HG03439 (cell line): ENCODE data around the gene SERBP1.
"Not testable (repeated sequence)": the region's sequence is repeated elsewhere in the genome, so short reads cannot be mapped to it uniquely, and the experiment has no call there.

Source experiments
- ATAC-seq: cut with Tn5 transposase; IDR thresholded peaks from one replicate; pipeline ENCODE4 v1.9.1; 2021; ENCODE audit warnings: mild to moderate bottlenecking, moderate library complexity; ENCODE audit not compliant: unreplicated experiment

Gene SERBP1

DNA sequence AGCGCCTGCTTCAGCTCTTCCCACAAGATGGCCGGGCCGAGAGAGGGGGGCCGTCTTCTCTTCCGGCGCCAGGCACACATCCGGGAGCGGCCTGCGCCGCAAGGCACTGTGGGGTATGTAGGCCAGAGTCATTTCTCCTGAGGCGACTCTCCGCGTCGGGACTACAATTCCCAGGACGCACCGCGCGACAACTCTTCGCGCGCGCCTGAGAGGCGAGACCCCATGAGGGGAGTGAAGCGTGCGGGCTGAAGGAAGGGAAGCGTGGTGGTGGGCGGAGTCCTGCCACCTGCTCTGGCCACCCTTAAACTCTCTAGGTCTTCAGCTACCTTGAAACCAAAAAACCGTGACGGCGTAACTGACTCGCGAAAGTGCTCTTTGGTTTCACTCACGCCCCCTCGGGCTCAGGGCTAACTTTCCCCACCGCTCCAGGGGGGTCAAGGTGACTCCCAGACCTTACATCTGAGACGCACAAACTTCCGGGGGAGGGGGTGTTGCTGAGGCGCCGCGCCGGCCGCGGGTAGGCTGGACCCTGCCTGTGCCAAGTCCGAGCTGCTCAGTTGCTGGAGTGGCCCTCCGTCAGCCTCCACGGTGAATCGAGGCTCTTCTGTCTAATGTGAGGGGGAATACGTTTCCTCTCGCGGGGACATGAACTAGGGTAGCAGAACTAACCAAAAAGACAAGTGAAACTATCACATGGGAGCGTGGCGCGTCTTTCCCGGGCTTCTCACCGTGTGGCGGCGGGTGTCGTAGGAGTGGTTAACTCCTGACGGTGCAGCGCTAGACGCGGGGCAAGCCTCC lies at the start of gene SERBP1:
TSS of gene SERBP1 (minus strand) at position 45 of the 798 bp plus-strand sequence. CDS start 102 bp downstream, outside the sequence.
- ATAC-seq, result peak; percentile 92

DNA sequence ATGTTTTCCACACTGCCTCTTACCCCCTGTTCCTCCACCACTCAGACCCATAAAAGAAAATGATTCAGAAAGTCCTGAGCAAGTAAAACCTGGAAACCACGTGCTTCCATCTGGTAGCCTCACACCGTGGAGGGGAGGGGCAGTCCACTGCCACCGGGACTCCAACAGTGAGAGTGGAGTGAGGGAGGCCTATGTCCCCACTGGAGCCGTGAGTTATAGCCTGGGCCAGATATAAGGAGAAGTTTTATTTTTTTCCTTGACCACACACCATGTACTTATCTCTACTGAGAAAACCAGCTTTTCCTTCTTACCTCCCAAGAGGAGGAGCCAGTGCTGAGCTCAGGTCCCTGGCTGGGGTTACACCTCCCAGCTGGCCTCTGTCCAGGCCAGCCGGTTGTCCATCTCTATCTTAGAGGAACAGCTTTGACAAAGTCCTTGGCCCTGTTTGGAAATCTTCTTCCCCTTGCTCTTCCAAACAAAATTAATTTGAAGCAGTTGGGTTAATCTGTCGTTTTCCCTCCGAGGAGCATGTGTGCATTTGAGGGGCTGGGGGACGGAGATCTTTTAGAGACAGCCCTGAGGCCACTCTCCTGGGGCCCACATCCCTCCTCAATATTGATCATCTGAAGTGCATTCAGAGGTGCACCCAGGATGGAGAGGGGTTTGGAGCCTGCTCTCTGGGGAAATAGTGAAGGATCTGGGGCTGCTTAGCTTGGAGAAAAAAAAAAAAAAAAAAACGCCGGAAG lies 49.1 kb upstream of the SERBP1 start:
- ATAC-seq, result no peak

DNA sequence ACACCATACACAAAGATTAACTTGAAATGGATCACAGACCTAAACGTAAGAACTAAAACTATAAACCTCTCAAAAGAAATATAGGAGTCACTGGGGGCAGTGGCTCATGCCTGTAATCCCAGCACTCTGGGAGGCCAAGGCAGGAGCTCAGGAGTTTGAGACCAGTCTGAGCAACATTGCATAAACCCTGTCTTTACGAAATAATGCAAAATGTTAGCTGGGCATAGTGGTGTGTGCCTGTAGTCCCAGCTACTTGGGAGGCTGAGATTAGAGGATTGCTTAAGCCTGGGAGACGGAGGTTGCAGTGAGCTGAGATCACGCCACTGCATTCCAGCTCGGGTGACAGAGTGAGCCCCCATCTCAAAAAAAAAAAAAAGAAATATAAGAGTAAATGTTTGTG lies 46.7 kb upstream of the SERBP1 start:
- ATAC-seq, result no peak

DNA sequence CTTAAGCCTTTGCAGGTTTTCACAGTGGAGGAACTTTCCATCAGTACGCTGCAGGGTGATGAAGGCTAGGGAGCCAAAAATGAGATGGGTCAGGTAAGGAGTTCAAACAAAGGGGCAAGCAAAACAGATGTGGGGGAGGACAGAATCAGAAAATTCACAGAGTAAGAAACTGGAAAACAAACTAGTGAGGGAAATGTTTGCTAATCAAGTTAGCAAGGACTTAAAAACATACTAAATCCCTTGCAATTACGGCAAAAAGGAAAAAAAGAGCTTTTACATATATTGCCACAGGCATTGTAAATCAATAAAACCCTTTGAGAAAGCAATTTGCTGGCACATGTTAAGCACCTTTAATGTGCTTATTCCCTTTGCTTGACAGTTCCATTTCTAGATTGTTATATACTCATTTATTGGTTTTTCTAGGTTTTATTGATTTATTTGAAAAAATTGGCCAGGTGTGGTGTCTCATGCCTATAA lies 45.8 kb upstream of the SERBP1 start:
- ATAC-seq, result no peak

DNA sequence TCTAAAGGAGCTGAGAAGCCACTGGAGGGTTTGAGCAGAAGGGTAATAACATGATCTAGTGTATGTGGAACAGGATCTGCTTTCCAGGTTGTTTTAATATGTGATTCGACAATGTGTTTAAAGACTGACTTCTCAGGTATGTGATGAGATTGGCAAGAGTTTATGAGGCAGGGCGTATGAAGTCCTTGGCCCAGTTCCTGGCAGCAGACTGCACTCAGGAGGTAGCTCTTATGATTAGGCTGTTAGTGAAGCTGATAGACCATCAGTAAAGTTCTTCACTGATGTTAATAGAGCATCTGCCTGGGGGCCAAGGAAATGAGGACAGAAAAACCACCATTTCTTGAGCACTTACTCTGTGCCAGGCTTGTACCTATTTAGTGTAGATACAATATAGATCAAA lies 41.9 kb upstream of the SERBP1 start:
- no peak for ATAC-seq

DNA sequence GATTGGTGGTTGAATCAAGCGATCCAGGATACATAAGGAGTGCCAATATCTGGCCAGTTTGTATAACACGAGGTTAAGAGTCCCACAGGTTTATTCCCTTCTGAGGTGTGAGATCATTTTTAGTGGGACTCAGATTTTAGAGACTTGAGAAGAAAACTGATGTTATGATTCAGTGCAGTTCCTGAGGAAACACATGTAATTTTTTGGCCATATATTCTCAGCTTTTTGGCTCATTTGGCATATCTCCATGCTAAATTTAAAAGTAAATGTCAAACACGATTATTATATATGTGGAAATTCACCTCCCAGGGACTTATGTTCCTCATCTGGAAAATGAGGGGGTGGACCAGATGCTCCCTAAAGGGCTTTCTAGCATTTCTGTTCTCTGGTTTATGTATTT lies 39.2 kb upstream of the SERBP1 start:
- ATAC-seq, result no peak

DNA sequence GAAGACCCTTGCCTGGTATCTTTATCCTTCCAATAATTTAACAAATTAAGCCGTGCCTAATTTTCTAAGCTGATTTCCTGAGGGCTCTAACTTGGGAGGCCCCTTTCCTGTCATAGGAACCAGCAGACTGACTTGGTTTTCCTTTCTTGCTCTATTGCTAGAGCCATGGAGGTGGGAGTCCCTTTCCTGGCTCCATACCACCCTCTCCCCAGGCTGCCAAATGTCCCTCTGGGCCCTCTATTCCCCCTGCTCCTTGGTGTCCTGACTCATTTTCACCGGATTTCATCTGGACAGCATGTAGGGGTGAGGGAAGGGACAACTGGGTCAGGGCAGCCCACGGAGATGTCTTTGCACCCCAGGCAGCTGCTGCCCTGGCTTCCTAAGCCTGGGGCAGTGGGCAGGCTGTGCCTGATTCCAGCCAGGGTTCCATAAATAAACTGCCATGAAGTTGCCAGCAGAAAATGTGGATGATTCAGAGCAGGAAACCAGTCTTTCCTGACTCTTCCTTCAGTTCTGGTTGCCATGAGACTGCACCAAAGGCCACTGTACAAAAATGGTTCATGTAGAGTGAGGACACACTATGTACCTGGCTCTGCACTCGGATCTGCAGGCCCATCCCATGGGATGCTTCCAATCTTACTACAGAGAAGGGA lies 38.0 kb upstream of the SERBP1 start:
- no peak for ATAC-seq

DNA sequence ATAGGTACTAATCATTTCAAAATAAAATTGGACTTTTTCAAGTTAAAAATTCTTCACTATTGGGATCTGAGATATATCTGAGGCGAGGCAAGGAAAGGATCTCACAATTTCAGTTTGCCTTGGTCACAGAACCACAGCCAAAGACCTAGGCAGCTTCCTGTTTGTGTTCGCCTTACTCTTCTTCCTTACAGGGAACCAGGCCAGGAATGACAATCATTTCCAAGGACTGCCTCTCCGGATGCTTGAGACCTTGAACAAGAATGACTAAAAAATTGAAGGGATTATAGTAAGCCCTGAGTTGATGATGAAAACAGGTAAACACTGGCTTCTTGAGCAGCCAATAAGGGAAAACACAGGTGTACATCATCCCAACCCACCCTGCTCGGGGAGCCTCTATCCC lies 35.2 kb upstream of the SERBP1 start:
- no peak for ATAC-seq

DNA sequence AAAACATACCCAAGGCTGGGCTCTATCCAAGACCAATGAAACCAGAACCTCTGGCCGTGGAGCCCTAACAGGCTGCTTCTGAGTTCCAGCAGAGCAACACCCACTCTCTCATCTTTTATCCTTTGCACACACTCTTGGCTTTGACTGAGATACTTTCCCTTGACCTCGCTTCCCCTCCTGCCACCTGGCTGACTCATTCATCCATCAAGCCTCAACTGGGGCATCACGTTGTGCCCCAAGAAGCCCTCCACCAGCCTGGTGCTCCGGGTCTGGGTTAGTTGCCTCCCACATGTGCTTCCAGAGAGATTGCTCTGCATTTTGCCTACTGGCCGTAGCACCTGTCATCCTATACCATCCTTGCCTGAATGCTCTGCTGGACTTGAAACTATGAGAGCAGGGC lies 34.5 kb upstream of the SERBP1 start:
- ATAC-seq, result no peak

DNA sequence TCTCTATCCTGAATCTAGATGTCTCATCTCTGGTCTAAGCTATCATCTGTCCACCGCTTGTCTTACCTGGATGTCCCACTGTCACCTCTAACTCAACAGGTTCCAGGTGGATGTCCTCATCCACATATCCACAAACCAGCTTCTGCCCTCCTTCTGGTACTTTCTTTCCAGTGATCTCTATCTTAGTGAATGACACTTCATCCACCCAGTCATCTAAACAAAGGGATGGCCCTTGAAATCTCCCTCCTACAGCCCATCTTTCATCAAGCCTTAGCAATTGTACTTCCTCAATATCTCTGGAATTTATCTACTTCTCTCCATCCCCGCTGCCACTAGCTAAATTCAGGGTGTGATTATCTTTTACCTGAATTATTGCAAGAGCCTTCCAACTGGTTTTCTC lies 33.9 kb upstream of the SERBP1 start:
- no peak for ATAC-seq

DNA sequence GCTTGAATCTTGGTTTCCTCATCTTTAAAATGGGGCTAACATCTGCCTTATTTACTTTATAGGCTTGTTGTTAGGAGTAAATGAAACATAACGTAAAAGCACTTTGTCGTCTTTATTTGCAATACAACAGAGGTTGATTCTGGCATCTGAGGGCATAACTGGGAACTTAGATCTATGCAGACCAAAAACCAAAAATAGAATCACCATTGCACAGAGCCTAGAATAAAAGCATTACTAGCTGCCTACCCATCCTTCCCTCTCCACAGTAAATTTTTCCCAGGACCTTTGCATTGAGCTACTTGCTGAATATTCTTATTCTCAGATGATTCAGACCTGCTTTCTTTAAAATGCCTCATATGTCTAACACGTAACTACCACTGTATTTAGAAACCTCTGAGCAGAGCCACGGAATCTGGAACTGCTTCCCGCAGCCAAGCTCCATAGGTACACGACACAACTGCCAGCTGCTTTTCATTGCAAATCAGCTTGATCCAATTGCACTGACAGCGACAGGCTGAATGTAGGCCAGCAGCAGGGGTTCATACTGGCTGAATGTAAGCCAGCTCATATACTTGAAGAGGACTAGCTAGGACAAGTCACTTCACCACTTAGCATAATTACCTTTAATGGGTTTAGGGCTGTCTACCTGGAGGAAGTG lies 33.2 kb upstream of the SERBP1 start:
- no peak for ATAC-seq

DNA sequence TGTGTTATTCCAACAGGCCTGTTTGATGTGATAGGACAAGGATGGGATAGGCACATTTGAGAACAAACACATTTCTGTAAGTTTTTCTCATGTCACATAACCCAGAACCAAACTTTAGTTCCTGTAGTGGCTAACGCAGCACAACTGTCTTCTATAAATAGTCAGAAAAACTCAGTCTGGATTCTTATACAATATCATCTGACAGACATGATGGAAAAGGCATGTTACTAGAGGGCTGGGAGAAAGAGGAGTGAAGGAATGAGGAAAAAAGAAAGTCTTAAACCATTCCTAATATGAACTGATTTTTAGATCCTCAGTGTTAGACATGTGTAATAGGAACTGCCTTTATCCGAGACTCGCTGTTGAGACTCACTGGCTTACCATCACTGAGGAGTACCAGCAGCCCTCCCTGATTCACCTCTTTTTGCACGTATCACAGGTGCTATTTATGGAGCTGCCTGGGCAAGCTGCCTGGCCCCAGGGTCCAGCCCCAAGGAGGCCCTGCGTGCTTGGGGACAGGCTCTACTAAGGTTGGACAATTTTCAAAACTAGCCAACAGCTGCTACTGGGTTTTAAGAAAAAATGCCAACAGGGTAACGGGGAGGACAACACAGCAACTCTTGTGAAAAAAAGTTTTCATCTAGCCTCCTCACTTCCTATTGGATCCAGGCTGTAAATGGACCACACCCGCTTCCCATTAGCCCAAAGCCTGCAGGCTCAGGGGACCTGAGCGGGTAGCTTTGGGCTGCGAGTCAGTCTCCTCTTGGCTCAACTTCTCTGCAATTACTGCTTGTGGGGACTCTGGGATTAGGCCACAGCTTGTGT lies 30.7 kb upstream of the SERBP1 start:
- no peak for ATAC-seq

DNA sequence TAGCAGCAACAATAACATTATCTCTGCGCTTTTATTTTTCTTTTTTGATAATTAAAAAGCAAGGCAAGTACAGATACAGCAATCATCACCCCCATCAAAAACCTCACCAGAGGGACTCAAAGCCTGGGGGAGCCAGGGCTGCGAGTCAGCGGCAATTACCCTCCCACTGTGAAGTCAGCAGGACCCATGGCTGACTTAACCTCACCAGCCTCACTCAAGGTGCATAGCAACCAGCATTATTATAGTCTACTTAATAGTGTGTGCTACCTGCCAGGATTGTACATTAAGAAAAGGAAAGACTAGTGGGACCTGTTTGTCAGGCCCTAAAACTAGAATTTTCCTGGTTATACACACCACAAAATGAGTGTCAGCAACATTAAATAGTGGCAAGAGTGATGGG lies 28.9 kb upstream of the SERBP1 start:
- ATAC-seq, result no peak

DNA sequence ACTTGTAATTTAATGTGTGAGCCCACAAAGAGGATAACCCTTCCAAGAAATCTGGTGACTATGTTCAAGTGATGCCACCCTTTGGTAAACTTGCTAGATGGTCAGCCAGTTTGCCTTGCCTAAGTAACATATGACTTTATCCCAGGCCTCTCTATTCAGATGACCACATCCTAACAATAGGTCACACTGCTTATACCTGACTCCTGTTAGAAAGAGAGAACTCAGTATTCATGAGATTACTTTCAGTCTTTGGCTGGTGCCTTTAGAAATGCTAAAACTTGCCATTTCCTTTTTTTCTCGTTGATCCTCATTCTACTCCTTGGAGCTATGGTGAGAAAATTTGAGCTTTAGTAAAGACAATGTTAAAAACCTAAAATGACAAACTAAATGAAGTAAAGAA lies 28.5 kb upstream of the SERBP1 start:
- no peak for ATAC-seq

DNA sequence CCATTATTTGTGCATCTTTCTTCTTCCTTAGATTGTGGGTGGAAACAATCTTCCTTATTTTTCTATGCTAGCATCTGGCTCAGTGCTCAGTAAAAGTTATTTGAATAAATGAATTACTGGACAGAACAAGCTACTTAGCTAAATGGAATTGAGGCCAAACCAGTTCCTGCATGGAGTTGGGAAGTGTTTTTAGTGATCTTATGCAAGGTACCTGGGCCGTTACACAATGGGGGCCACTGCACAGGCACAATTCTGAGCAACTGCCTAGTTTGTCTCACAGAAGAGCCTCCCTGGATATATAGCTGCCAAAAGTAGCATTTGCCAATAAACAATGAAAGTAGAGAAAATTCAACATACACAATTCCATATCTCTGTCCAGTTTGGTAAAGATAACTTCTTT lies 27.0 kb upstream of the SERBP1 start:
- no peak for ATAC-seq

DNA sequence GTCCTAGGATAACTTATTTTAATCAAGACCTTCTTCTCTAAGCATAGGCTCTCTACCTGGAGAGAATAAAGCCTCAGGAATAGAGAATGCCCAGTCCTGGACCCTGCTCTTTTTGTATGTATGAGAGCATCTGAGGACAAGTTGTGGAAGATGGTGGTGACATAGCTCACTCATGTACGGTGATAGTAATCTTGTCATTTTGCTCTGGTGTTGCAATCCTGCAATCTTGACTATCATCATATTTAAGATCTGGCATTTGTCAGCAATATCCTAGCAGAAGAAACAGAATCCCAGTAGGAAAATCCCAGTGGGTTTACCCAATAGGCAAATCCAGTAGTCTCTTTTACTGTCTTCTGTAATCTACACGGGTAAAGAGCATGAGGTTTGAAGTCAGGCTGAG lies 21.6 kb upstream of the SERBP1 start:
- no peak for ATAC-seq

DNA sequence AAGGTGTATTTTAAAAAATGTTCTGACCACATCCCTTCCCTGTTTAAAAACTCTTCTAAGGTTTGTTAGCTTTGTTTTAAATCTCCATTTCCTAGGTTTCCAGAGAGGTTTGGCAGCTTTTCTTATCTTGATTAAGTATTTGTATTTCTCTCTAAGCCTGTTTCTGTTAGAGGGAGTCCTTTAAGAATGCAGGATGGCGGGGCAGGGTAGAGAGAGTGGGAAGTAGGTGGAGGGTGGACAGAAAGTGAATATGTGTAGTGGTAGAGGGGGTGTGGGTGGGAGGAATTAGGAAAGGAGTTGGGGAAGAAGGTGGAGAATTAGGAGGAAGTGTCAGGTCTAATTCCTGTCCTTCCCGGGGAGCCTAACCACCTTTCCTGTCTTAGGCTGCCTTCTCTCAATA lies 21.2 kb upstream of the SERBP1 start:
- ATAC-seq, result no peak

DNA sequence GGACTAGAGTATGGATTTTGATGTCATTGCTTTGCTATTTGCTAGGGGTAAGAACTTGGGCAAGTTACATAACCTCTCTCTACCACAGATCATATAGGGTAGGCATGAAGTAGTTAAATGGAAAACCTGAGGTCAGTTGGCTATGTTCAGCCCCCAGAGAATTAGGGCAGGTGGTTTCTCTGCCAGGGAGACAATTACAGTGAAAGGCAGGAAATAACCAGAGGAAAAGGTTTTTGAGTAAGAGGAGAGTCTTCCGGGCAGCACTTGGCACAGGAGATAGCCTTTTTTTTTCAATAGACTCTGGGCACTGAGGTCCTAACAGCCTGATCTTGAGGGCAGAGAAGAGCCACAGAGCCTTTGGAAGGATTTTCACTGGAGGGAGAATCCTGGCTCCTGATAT lies 16.7 kb upstream of the SERBP1 start:
- ATAC-seq, result no peak

DNA sequence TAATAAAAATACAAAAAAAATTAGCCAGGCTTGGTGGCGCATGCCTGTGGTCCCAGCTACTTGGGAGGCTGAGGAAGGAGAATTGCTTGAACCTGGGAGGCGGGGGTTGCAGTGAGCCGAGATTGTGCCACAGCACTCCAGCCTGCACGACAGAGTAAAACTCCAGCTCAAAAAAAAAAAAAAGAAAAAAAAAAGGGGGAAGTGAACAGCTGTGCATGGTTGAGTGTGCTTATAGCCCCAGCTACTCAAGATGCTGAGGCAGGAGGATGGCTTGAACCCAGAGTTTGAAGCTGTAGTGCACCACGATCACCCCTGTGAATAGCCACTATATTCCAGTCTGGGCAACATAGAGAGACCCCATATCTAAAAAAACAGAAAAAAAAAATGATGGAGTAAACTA lies 15.8 kb upstream of the SERBP1 start:
- ATAC-seq, result not testable (repeated sequence)

DNA sequence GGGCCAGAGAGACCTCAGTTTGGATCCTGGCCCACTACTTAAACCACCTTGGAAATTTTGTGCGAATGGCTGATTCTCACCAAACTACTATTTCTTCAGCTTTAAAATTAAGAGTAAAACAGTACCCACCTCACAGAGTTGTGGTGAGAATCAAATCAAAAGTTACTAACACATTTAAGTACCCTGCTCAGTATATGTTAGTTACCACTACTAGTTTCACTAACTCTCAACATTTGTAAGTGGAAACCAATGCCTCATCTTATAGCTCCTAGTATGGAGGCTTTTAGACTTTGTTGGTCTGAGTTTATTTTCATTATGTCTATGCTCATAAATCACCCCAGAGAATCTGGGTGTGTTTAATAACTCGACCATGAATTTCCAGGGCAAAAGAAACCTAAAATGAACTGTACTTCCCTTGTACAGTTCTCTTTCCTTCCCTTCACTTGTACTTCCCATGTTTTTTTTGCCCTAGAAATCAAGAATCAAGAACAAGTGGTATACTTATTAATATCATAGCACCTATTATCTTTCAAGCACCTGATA lies 11.6 kb upstream of the SERBP1 start:
- no peak for ATAC-seq
